Measurements from ENCODE around the gene APLN.
A peak's percentile ranks its signal among the peaks of the same experiment; 100 is the strongest.

The APLN gene

DNA sequence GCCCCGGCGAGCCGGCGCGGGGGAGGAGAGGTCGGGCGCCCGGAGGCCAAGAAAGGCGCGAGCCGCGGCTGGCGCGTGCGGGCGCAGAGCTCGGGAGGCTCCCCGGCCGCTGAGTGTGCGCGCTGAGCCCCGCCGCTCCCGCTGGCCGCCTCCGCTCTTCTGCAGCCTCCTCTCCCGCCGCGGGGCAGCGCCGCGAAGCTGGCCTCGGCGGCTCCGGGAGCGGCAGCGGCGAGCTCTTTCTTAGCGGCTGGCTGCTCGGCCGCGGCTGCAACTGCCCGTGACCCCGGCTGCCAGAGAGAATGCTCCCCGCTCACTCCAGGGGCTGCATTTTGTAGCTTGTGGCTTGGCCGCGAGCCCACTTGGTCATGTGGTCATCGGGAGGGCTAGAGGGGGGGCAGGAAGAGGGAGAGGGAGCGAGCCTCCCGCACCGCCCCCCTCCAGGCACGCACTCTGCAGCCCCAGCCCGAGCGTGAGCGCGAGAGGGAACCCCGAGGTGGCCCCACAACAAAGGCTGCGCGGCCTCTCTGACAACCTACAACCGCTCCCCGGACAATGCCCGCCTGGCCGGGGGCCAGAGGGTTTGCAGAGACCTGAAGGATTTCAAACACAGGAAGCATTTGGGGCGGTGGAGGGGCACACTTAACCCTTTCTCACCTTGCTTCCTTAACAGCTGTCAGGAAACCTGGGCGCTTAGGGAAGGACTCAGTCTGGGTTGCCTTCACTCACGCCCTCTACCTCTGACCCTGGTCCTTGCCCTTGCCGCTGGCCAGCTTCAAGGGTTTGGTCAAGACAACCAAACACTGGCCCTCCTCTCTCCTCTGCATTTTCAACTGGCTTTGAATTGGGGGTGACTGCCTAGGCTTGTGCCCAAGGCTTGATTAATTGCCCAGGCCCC lies at the start of gene APLN:
Gene APLN (minus strand): TSS at position 305 of the 895 bp plus-strand sequence. CDS start 326 bp downstream, outside the sequence.
- no peak for DNase-seq

DNA sequence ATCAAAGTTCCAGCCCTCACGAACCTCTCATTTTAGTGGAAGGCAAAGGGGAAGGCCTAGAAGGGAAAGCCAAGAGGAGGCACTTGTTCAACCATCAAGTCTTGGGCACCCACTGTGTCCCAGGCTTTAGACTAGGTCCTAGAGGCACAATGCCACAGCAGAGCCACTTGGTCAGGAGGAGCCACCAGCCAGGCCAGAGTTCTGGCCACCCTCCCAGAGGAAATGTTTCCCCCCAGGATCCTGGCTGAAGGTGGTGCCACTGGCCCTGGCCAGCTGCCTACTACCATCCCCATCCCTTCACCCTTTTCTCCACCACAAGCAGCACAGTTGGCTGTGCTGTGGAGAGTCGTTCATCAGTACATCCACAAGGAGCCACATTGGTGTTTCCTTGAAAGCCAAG lies 49.7 kb upstream of the APLN start:
- DNase-seq: no peak

- no peak for DNase-seq
Measured at GRCh38 chrX:129701624-129702069, 46.9 kb upstream of the APLN start.

DNA sequence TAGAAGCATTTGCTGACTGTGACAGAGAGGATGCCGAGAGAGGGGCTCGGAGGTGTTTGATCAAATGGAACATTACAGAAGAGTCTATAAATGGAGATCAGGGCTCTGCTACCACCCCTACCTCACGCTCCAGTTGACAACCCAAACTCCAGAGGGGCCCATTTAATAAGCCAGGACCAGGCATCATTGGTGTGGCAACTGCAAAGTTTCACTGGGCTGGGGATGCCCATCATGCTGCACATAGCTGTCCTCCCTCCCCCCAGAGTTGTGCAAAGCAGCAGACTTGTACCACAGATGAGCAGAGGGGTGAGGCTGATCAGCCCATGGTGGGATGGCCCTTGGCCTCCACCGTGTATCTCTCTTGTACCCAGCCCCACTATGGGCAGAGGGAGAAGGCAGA lies 45.8 kb upstream of the APLN start:
- DNase-seq: no peak

DNA sequence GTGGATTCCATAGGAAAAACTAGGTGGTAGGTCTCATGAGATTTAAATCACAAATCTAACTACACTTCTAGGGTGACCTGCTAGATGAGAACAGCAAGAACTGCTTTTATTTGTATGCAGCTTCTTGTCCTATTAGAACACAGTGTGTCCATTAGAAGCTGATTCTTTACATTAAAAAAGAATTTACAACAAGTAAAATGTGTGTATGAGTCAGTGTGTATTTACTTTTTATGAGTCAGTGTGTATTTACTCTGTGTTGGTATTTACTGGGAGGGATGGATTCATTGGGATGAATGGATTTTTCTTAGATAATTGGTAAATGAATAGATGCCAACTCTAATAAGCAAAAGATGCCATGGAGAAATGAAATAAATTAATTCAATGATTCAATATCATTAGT lies 43.4 kb upstream of the APLN start:
- no peak for DNase-seq

GRCh38 chrX:129697204-129697829 lies 42.6 kb upstream of the APLN start:
- no peak for DNase-seq

- no peak for DNase-seq
Measured at GRCh38 chrX:129696463-129697155, 41.9 kb upstream of the APLN start.

DNA sequence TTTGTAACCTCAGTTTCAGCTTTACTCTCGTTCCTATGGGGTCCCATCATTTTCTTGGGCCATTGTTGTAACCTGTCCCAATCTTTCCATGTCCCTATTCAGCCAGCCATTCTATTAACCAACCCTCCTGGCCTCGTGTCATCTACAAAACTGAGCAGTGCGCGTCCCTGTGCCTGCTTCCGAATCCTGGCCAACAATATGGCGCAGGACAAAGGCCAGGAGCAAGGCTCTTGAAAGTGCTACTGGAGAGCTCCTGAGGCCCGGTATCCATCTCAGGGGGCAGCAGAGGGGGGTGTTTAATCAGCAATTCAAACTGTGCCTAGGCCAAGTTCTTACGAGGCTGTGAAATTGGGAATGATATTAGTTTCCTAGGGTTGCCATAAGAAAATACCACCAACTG lies 41.2 kb upstream of the APLN start:
- DNase-seq: no peak

DNA sequence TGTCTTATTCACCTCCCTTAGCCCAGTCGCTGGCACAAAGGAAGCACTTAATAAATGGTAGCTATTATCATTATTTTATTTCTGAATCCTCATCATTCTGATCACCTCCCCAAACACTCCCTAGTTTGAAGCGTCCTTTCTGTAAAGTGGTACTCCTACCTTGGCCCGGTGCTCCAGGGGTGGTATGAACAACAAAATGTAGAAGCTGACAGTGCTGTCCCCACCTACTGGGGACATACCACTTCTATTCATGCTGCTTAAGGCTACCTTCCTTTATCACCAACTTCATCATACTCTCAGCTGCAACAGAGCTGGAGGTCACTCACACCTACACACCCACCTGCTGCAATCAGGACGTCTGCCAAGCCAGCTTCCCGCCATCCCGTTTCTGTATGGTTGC lies 40.8 kb upstream of the APLN start:
- no peak for DNase-seq

DNA sequence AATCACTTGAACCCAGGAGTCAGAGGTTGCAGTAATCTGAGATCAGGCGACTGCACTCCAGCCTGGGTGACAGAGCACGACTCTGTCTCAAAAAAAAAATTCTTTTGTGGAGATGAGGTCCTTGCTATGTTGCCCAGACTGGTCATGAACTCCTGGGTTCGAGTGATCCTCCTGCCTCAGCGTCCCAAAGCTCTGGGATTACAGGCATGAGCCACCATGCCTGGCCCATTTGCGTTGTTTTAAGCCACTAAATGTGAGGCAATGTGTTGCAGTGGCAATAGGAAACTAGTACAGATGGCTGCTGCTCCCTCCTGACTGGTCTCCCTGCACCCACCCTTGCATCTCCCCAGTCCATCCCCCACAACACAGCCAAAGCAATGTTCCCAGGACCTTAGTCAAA lies 40.0 kb upstream of the APLN start:
- no peak for DNase-seq

DNA sequence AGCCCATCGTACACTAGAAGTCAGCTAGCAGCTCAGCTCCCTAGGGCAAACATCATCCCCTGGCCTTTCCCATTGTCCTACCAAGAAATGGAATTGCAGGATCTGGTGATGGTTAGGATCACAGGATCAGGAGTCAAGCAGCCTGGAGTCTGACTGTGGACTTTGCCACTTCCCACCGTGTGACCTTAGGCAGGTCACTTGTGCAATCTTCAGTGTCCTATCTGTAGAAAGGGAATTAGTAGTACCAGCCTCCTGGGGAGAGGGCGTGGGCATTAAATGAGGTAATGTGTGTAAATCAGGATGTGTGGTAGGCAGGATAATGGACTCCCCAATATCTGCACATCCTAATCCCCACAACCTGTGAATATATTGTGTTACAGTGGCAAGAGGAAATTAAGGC lies 38.6 kb upstream of the APLN start:
- no peak for DNase-seq

DNA sequence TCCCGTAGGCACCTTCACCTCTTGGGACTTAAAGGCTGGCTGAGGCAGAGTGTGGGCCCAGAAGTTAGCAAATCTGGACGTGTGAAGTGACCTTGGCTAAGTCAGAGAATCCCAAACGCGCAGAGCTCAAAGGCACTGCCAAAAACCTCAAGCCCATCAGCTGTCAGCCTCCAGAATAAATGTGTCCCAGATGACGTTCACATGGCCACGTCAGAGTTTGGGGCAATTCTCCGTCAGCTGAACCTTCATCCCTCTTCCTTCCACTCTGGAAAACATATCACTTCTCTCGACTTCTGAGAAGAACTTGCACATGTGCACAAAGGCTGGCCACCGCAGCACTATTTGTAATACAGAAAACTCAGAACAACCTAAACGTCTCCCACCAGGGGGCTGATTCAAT lies 35.7 kb upstream of the APLN start:
- no peak for DNase-seq

- no peak for DNase-seq
Measured at GRCh38 chrX:129689796-129690195, 35.0 kb upstream of the APLN start.

- DNase-seq: no peak
Measured at GRCh38 chrX:129688097-129688496, 33.3 kb upstream of the APLN start.

GRCh38 chrX:129686422-129686948 lies 31.7 kb upstream of the APLN start:
- no peak for DNase-seq

DNA sequence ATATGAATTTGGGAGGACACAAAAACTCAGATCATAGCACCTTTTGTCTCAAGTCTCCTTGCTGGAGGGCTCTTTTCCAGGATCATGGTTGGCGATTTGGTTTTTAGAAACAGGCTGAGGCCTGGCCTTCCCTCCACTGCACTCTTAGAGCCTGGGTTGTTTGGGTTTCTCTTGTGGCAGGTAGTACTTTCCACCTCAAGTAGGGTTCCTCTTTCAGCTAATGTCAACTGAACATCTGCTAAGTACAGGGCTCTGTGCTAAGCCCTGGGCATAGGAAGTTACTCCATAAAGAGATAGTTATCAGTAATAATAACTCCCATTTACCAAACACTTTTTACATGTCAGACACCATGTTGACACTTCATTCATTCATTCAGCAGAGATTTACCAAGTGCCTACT lies 28.2 kb upstream of the APLN start:
- no peak for DNase-seq

- no peak for DNase-seq
Measured at GRCh38 chrX:129679901-129680300, 25.1 kb upstream of the APLN start.

DNA sequence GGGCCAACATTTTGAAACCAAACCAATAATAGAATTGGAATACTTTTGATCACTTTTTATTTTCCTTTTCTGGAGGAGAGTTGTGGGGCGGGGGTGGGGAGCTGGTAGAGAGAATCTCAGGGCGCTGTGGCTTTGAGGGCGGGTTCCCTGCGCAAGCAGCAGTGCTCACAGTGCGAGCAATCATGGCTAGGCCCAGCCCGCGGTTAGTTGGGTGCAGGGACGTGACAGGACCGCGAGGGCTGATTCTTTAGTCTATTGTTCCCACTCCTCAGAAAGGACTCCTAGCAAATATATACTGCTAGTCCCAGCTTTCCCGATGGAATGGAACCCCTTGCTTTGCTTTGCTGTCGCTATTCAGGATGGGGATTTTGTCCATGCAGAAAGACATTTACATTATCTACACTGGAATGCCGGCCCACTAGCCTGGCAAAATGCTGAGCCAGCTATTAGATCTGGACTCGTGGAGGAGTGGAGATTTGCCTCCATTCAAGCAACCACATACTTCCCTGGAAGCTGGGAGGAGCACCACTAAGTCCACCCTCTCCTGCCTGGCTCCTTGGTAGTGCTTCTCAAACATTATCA lies 23.9 kb upstream of the APLN start:
- DNase-seq: peak; percentile 18

DNA sequence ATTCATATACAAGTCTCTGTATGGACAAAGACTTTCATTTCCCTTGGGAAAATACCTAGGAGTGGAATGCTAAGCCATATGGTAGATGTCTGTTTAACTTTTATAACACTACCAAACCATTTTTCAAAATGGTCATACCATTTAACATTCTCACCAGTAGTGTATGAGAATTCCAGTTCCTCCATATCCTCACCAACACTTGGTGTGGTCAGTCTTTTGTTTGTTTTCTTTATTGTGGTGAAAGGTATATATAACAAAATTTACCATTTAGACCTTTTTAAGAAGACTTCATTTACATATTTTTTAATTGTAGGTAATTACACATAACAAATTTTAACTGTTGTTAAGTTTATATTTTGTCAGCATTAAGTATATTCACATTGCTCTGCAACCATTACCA lies 12.7 kb upstream of the APLN start:
- DNase-seq: no peak

DNA sequence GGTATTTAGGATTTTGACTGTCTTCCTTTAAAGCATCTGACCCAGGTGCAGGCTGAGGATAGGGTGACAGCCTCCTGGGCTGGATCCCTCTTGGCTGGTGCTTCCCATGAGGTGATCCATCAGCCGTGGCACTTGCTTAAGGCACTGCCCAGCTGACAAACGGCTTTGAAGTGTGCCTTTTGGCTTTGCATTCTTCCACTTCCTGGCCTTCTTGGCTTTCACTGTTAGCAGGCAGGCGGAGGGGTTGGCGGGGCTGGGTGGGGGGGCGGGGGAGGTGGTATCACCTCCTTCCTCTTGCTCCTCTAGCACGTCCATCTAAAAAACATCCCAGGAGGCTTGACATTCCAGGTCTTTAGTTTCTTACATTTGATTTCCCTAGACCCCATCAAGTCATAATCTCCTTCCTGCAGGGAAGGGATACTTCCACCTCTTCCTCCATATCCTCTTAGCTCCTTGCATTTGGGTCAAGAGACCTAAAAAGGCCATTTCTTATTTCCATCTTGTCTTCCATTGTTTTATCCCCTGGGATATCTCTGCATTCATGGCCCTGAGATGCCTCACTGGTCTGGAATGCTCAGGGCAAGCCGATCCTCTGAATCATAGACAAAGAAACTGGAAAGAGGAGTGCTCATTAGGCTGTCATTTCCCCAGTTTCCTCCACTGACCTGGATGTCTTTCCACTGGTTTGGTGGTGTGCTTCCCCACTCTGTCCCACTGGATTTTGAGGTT lies 11.3 kb upstream of the APLN start:
- DNase-seq: no peak

DNA sequence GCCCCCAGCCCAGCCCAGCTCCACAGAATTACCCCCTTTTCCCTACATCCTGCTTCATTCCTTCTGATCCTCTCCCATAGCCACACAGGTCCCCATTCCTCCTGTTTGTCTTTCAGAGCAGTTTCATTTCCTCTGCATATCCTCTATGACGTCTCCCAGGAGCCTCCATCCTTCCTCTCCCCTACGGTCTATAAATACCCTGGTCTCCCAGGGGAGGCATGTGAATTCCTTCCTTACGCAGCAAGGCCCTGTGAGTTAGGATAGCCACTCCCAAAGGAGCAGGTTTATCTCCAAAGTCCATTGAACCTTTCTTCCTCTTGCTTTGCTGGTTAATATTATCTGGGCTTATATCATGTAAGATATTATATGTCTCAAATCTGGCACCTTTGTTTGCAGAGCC lies 8.4 kb upstream of the APLN start:
- DNase-seq: no peak

DNA sequence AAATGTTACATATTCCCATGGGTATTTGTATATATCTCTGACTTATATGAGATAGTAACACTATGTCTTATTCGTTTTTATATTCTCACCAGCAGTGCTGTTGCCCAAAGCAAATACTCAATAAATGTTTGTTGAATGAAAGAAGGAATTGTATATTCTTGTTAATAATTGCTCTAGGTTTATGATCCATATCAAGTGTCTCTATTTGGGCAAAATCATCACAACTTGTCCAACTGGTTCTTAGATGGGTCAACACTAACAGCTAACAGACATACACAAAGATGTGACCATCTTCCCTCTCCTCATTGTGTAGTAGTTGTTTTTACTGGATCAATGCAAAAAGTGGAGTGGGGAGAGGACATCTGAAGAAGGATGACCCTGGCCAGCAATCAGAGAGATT lies 6.6 kb upstream of the APLN start:
- DNase-seq: no peak

DNA sequence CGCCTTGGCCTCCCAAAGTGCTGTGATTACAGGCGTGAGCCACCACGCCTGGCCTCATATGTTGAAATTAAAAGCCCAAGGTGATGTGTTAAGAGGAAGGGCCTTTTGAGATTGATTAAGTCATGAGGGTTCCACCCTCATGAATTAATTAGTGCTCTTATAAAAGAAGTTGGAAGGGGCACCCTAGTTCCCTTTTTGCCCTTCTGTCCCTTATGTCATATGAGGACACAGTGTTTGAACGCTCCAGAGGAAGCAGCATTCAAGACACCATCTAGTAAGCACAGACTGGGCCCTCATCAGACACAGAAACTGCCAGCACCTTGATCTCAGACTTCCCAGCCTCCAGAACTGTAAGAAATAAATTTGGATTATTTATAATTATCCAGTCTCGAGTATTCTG lies 5.1 kb upstream of the APLN start:
- DNase-seq: no peak
